SKM-1 (cell line): ENCODE measurements around the gene EHD1.

Experiments used
- DNase-seq: peaks from one replicate; lab custom pipeline; 2025; ENCODE audit not compliant: unreplicated experiment; lab: John Stamatoyannopoulos, UW

Gene EHD1

GRCh38 chr11:64878494-64879243 lies at the start of gene EHD1:
Gene EHD1 (minus strand): TSS chr11:64878621. CDS start chr11:64878464, 157 bp downstream.
- peak; percentile 97 for DNase-seq

GRCh38 chr11:64926689-64927088 lies 48.3 kb upstream of the EHD1 start:
- DNase-seq = no peak

DNA sequence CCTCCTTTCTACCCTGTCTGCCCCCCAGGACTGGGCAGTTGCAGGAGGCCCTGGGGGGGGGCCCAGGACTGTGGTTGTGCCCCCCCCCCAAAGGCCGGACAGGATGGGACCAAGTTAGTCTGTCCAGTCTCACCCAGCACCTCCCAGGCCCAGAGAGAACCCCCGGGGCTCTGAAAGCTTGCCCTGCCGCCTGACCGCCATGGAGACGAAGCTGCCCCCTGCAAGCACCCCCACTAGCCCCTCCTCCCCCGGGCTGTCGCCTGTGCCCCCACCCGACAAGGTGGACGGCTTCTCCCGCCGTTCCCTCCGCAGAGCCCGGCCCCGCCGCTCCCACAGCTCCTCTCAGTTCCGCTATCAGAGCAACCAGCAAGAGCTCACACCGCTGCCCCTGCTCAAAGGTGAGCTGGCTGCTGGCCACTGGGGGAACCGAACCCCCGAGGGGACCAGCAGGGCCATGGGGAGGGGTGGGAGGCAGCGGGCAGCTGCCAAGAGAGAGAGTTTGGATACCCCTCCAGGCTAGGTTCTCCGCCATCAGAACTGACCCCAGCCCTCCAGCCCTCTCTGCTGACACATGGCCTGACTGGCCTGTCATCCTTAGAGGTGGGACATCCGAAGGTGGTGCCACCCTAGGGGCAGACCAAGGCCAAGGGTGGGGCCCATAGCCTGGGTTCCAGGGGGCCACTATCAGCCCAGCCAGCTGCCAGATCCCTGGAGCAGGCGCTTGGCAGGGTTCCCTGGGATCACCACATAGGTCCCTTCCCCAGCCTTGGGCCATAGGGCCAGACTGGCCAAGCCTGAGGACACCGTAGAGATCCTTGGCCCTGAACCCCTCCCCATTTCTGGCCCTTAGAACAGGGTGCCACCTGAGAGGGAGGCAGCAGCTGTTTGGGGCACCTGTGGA lies 47.4 kb upstream of the EHD1 start:
- DNase-seq = no peak

- DNase-seq = no peak
Observed at GRCh38 chr11:64924910-64925284, 46.5 kb upstream of the EHD1 start.

DNA sequence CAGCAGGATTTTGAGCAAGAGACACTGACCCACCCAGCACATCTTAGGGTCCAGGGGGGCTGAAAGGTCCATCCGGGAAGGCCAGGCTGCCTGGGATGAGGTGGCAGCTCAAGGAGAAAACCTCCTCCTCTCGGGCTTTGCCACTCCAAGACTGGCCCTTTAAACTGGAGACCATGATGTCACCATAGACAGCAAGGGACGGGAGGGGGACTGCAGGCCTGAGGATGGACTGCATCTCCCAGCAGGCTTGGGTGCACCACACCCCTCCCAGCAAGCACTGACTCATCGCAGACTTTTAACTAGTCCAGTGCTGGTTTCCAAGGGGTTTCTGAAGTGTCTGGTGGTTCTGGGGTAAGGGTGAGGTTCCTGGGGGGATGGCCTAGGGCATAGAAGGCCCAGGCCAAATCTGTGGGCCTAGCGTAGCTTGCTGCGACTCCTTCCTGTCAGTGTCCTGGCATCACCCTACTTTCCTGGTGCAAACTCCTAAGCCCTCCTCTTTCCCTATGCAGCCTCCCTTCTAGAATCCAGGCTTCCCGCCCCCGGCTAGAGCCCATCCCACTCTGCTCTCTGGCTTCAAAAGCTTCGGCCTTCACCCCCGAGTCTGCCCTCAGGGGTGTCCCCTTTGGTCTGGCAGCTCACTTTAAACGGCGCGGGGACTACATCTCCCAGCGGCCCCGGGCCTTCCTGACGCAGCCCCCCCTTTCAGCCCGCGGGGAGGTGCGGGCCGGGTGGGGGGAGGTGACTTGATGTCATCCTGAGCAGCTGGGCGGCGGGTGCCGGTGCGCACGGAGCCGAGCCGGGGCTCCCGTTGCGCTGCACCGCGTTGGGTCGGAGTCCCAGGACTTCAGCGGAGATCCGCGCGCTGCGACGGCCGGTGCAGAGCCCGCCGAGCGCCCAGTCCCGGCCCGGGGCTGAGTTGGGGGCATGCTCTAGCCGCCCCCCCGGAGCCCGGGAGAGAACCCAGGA lies 45.8 kb upstream of the EHD1 start, which contains the start of gene PPP2R5B:
PPP2R5B (plus strand) TSS at position 746 of the 966 bp plus-strand sequence. CDS start 1,046 bp downstream, outside the sequence.
- DNase-seq = peak; percentile 90

- no peak for DNase-seq
Observed at GRCh38 chr11:64923151-64923661, 44.8 kb upstream of the EHD1 start.

DNA sequence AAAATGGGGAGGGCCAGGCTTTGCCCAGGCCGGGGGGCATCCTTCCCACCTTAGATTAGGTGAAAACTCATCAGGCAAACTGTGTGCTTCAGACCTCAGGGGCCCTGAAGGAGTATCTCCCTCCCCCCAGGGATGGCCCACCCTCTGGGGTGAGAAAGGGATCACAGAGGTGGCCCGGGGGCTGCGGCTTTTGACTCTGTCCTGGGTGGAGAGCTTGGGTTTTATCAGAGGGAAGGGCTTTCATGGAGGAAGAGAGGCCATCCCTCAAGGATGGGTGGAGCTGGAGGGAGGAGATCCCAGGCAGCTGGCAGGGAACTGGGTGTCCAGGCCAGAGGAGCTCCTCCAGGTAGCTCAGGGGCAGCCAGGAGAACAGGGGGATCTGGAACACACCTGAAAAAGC lies 43.0 kb upstream of the EHD1 start:
- DNase-seq = no peak

- DNase-seq = no peak
Observed at GRCh38 chr11:64920124-64920523, 41.7 kb upstream of the EHD1 start.

- no peak for DNase-seq
Observed at GRCh38 chr11:64919627-64920026, 41.2 kb upstream of the EHD1 start.

DNA sequence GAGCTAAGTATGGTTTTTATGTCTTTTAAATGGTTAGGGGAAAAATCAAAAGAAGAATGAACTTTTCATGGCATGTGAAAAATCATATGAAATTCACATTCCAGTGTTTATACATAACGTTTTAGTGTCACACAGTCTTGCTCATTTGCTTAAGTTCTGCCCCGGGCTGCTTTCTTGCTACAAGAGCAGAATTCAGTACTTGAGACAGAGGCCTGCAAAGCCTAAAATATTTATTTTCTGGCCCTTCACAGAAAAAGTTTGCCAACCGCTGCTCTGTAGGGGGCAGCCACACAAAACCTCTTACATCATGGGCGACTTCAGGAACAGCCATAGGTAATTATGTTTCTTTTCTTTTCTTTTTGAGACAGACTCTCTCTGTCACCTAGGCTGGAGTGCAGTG lies 39.6 kb upstream of the EHD1 start:
- DNase-seq = no peak

DNA sequence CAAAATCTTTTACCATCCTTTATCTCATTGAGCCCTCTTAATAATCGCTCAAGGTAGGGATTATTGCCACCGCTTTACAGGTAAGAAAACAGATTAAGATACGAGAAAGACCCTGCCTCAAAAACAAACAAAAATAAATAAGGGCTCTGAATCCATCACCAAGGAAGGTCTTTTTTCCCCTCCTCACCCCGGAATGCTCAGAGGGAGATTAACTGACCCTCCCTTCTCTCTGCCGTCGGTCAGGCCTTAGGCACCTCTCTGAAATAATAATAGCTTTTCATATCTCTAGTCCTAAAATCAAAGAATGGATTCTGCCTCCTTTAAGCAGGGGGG lies 39.2 kb upstream of the EHD1 start:
- DNase-seq = no peak

DNA sequence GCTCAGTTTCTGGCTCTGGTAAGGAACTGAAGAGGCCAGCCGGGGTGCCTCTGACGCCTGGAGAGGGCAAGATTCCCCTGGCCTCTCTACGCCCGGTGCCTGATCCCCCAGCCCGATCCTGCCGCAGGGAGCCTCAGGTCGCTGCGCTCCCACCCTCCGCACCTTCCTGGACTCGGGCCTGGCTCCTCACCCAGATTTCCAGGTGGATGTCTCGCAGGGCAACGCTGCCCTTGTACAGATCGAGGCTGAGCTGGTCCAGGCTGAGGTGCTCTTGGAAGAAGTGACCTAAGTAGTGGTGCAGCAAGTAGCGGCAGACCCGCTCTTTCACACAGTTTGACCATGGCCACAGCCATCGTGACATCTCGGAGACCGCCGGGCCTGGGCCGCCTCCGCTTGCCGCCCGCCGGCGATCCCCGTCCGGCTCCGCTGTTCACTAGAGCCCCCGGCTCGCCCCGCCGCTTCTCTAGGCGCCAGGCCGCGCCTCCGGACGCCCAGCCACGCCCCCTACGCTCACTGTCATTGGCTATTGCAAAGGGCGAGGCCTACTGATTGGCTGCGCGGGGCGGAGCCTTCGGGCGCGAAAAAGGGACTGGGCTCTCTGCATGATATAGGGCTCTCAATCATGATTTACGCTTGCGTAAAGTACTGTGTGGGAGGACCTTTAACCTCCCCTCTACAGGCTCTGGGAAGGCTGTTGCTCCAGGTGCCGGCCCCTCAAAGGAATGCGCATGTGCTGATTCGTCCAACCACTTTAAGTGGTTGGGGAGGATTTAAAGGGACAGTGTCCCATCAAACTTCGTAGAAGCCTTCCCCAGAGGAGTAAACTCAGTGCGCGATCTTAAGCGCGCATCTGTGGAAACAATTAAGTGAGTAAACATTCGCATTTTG lies 38.6 kb upstream of the EHD1 start, which contains the start of gene ATG2A:
ATG2A (minus strand) TSS at position 435 of the 888 bp plus-strand sequence; CDS start at position 361, 74 bp downstream.
- DNase-seq = peak; percentile 98

GRCh38 chr11:64916040-64916774 lies 37.8 kb upstream of the EHD1 start:
- no peak for DNase-seq

DNA sequence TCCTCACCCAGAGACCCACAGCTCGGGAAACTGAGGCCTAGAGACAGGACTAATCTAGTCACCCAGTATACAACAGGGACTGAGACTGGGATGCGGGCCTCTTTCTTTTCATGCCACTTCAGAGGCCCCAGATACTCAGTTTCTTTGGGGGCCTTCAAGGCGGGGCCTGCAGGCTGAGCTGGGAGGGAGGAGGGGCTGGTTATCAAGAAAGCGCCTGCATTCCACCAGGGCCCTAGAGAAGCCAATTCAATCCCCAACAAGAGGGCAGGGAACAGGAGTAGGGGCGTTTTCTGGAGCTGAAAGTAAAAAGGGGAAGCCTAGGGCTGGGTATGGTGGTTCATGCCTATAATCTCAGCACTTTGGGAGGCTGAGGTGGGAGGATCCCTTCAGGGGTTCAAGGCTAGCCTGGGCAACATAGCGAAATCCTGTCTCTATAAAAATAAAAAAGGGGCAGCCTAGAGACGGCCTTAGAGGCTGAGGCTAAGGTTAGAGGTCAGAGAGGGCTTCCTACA lies 37.0 kb upstream of the EHD1 start:
- DNase-seq = no peak

GRCh38 chr11:64914123-64914522 lies 35.7 kb upstream of the EHD1 start:
- no peak for DNase-seq

GRCh38 chr11:64913171-64913727 lies 34.8 kb upstream of the EHD1 start:
- DNase-seq = no peak

GRCh38 chr11:64911689-64912088 lies 33.3 kb upstream of the EHD1 start:
- DNase-seq = no peak

DNA sequence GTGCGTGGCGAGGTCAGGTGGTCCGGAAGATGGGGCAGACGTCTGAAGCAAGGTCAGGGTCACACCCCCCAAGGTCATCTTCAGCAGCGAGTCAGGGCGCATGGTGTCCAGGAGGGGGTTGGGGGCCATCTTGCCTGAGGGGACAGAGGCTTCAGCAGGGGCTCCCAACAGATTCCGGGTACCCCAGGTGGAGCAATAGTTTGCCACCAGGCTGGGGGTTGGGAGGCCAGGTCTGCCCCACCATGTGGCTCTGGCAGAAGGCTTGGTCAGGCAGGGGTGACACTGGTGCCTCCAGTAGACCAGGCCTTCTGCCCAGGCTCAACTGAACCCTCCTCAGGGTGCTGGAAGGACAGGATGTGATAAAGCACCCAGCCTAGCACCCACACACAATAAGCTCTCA lies 32.7 kb upstream of the EHD1 start:
- DNase-seq = no peak
